NCI-H2029 (cell line): ENCODE measurements around the gene ADAMTSL5.
"Not testable (repeated sequence)": the region's sequence is repeated elsewhere in the genome, so short reads cannot be mapped to it uniquely, and the experiment has no call there.

Experiments used
- DNase-seq: peaks from one replicate; lab custom pipeline; 2025; lab: John Stamatoyannopoulos, UW

ADAMTSL5 gene

GRCh38 chr19:1513499-1514294 is 878 bp upstream of the ADAMTSL5 start:
- DNase-seq = no peak

- no peak for DNase-seq
These were observed 1.2 kb downstream of the ADAMTSL5 start for GRCh38 chr19:1511318-1512317.

GRCh38 chr19:1510807-1511206 is 2.0 kb downstream of the ADAMTSL5 start:
- no peak for DNase-seq

GRCh38 chr19:1510442-1510806 is 2.4 kb downstream of the ADAMTSL5 start:
- no peak for DNase-seq

- no peak for DNase-seq
These were observed 3.0 kb downstream of the ADAMTSL5 start for GRCh38 chr19:1509602-1510441.

- no peak for DNase-seq
These were observed 4.3 kb downstream of the ADAMTSL5 start for GRCh38 chr19:1508507-1508856.

- DNase-seq = peak; percentile 92
These were observed 4.9 kb downstream of the ADAMTSL5 start for GRCh38 chr19:1507763-1508506.

- no peak for DNase-seq
These were observed 5.6 kb downstream of the ADAMTSL5 start for GRCh38 chr19:1507192-1507660.

- DNase-seq = no peak
These were observed 6.6 kb downstream of the ADAMTSL5 start for GRCh38 chr19:1505991-1506881.

- no peak for DNase-seq
These were observed 7.8 kb downstream of the ADAMTSL5 start for GRCh38 chr19:1505012-1505411.

GRCh38 chr19:1503925-1504773 is 8.7 kb downstream of the ADAMTSL5 start:
- DNase-seq = no peak

- DNase-seq = no peak
These were observed 9.5 kb downstream of the ADAMTSL5 start for GRCh38 chr19:1503089-1503924.

- no peak for DNase-seq
These were observed 10.3 kb downstream of the ADAMTSL5 start for GRCh38 chr19:1502433-1503088.

GRCh38 chr19:1501200-1501595 is 11.6 kb downstream of the ADAMTSL5 start:
- no peak for DNase-seq

- DNase-seq = not testable (repeated sequence)
These were observed 13.6 kb downstream of the ADAMTSL5 start for GRCh38 chr19:1499231-1499630.

- DNase-seq = no peak
These were observed 15.1 kb downstream of the ADAMTSL5 start for GRCh38 chr19:1497578-1498235.
